HUES64 (cell line): ENCODE measurements around the gene KIAA0825.
"Not testable (repeated sequence)": the region's sequence is repeated elsewhere in the genome, so short reads cannot be mapped to it uniquely, and the experiment has no call there.

Source experiments
- H3K27ac ChIP-seq: 2 replicates; pipeline ENCODE4 v1.7.0; 2013; ENCODE audit warnings: low read depth, low read length, inconsistent platforms
- H3K27me3 ChIP-seq: 2 replicates; pipeline ENCODE4 v1.6.1; 2013; ENCODE audit warnings: mild to moderate bottlenecking, low read length; ENCODE audit not compliant: insufficient read depth
- H3K36me3 ChIP-seq: 2 replicates; pipeline ENCODE4 v1.6.1; 2013; ENCODE audit warnings: mild to moderate bottlenecking, low read length; ENCODE audit not compliant: insufficient read depth
- H3K4me1 ChIP-seq: 2 replicates; pipeline ENCODE4 v1.6.1; 2013; ENCODE audit warnings: mild to moderate bottlenecking, low read length, moderate library complexity; ENCODE audit not compliant: insufficient read depth
- H3K4me3 ChIP-seq: 2 replicates; pipeline ENCODE4 v1.5.1; 2013; ENCODE audit warnings: mild to moderate bottlenecking, low read length, moderate library complexity
- H3K9ac ChIP-seq: 2 replicates; pipeline ENCODE4 v1.6.1; 2013; ENCODE audit warnings: mild to moderate bottlenecking, low read depth, low read length
- H3K9me3 ChIP-seq: 2 replicates; pipeline ENCODE4 v1.6.1; 2013; ENCODE audit warnings: low read depth, low read length; ENCODE audit not compliant: insufficient read depth
- WGBS: fragments of 150-250, 120-280 bp; methylation state at CpG from one replicate; pipeline ENCODE4 v1.1.7; 2013; ENCODE audit warnings: missing lambda C conversion rate; 5-methylcytosine and 5-hydroxymethylcytosine counted together

KIAA0825 gene

GRCh38 chr5:94366811-94367210 lies 251.6 kb downstream of the KIAA0825 start:
- Histone ChIP-seq H3K4me3 (no peak overlapping the region), H3K4me1 (peaks cover 14% of the 10 kb centered on the region), H3K27ac (no peak overlapping the region), H3K9ac (no peak overlapping the region), H3K9me3 (no peaks in the 10 kb centered on the region), H3K36me3 (no peaks in the 10 kb centered on the region), H3K27me3 (no peaks in the 10 kb centered on the region)
- WGBS, result 96% methylated on average over 4 of the region's 4 CpGs

GRCh38 chr5:94362857-94363256 lies 255.5 kb downstream of the KIAA0825 start:
- peak overlapping the region; percentile 92 for H3K27ac ChIP-seq
- peak overlapping the region; percentile 46 for H3K9ac ChIP-seq
- H3K4me3 ChIP-seq, result peak overlapping the region; percentile 27
- H3K36me3 ChIP-seq, result no peaks in the 10 kb centered on the region
- H3K9me3 ChIP-seq, result no peaks in the 10 kb centered on the region
- H3K4me1 ChIP-seq, result peaks cover 33% of the 10 kb centered on the region
- 100% methylated on average over 1 of the region's 1 CpG for WGBS
- no peaks in the 10 kb centered on the region for H3K27me3 ChIP-seq

GRCh38 chr5:94361832-94362796 lies 256.3 kb downstream of the KIAA0825 start:
- H3K4me1 ChIP-seq, result peaks cover 40% of the 10 kb centered on the region
- peak overlapping the region; percentile 97 for H3K27ac ChIP-seq
- WGBS, result 28% methylated on average over 5 of the region's 5 CpGs
- H3K27me3 ChIP-seq, result no peaks in the 10 kb centered on the region
- H3K4me3 ChIP-seq, result peak overlapping the region; percentile 82
- 0 out of 2 replicates have a peak, but pooled peaks cover 2% of the 10 kb centered on the region for H3K36me3 ChIP-seq
- H3K9me3 ChIP-seq, result no peaks in the 10 kb centered on the region
- H3K9ac ChIP-seq, result peak overlapping the region; percentile 92

GRCh38 chr5:94361161-94361560 lies 257.2 kb downstream of the KIAA0825 start:
- Histone ChIP-seq H3K36me3 (0 out of 2 replicates have a peak, but pooled peaks cover 5% of the 10 kb centered on the region), H3K9ac (peak overlapping the region; percentile 92), H3K27me3 (no peaks in the 10 kb centered on the region), H3K4me3 (peak overlapping the region; percentile 82), H3K9me3 (no peaks in the 10 kb centered on the region), H3K27ac (peak overlapping the region; percentile 97), H3K4me1 (peaks cover 40% of the 10 kb centered on the region)
- 100% methylated on average over 1 of the region's 1 CpG for WGBS

- peak overlapping the region; percentile 82 for H3K4me3 ChIP-seq
- WGBS, result 80% methylated on average over 4 of the region's 4 CpGs
Observed at GRCh38 chr5:94360382-94361130, 257.8 kb downstream of the KIAA0825 start.

GRCh38 chr5:94359880-94360279 lies 258.5 kb downstream of the KIAA0825 start:
- H3K27ac ChIP-seq, result peak overlapping the region; percentile 97
- peak overlapping the region; percentile 92 for H3K9ac ChIP-seq

More at GRCh38 chr5:94360382-94361130, 257.8 kb downstream of the KIAA0825 start:
- H3K4me1 ChIP-seq, result peaks cover 46% of the 10 kb centered on the region
- H3K9me3 ChIP-seq, result no peaks in the 10 kb centered on the region
- no peaks in the 10 kb centered on the region for H3K27me3 ChIP-seq
- peak overlapping the region; percentile 97 for H3K27ac ChIP-seq
- H3K36me3 ChIP-seq, result 0 out of 2 replicates have a peak, but pooled peaks cover 5% of the 10 kb centered on the region
- H3K9ac ChIP-seq, result peak overlapping the region; percentile 92

GRCh38 chr5:94355811-94356210 lies 262.6 kb downstream of the KIAA0825 start:
- Histone ChIP-seq H3K27ac (peak overlapping the region; percentile 89), H3K4me3 (peak overlapping the region; percentile 22; the same call in 1 of the 2 replicates), H3K9me3 (no peaks in the 10 kb centered on the region), H3K4me1 (peaks cover 61% of the 10 kb centered on the region), H3K36me3 (peaks cover 11% of the 10 kb centered on the region; the same call in 1 of the 2 replicates), H3K9ac (no peak overlapping the region), H3K27me3 (no peaks in the 10 kb centered on the region)

More at GRCh38 chr5:94359880-94360279, 258.5 kb downstream of the KIAA0825 start:
- Histone ChIP-seq H3K27me3 (no peaks in the 10 kb centered on the region), H3K4me1 (peaks cover 50% of the 10 kb centered on the region), H3K4me3 (peak overlapping the region; percentile 82), H3K36me3 (0 out of 2 replicates have a peak, but pooled peaks cover 5% of the 10 kb centered on the region), H3K9me3 (no peaks in the 10 kb centered on the region)
- 88% methylated on average over 3 of the region's 3 CpGs for WGBS

GRCh38 chr5:94354837-94355485 lies 263.4 kb downstream of the KIAA0825 start:
- H3K9me3 ChIP-seq, H3K27me3 ChIP-seq: not testable (repeated sequence)
- Histone ChIP-seq H3K27ac (peak overlapping the region; percentile 95), H3K36me3 (peaks cover 12% of the 10 kb centered on the region; the same call in 1 of the 2 replicates), H3K4me1 (peaks cover 58% of the 10 kb centered on the region), H3K4me3 (peak overlapping the region; percentile 22; the same call in 1 of the 2 replicates), H3K9ac (peak overlapping the region; percentile 49)
- 23% methylated on average over 5 of the region's 5 CpGs for WGBS

- H3K27me3 ChIP-seq, result no peaks in the 10 kb centered on the region
- H3K9me3 ChIP-seq, result no peaks in the 10 kb centered on the region
- no peak overlapping the region for H3K9ac ChIP-seq
- no peak overlapping the region for H3K27ac ChIP-seq
- peaks cover 12% of the 10 kb centered on the region; the same call in 1 of the 2 replicates for H3K36me3 ChIP-seq
- H3K4me3 ChIP-seq, result no peak overlapping the region
- 89% methylated on average over 3 of the region's 4 CpGs for WGBS
- H3K4me1 ChIP-seq, result peaks cover 61% of the 10 kb centered on the region
Observed at GRCh38 chr5:94353605-94354004, 264.8 kb downstream of the KIAA0825 start.

GRCh38 chr5:94347130-94347529 lies 271.3 kb downstream of the KIAA0825 start:
- peaks cover 21% of the 10 kb centered on the region; the same call in 1 of the 2 replicates for H3K4me1 ChIP-seq
- peaks cover 4% of the 10 kb centered on the region for H3K9me3 ChIP-seq
- H3K4me3 ChIP-seq, result no peak overlapping the region
- H3K36me3 ChIP-seq, result peaks cover 18% of the 10 kb centered on the region; the same call in 1 of the 2 replicates
- no peak overlapping the region for H3K9ac ChIP-seq
- no peaks in the 10 kb centered on the region for H3K27me3 ChIP-seq
- 95% methylated on average over 8 of the region's 8 CpGs for WGBS
- no peak overlapping the region for H3K27ac ChIP-seq
